Mesenchymal stem cell (in vitro differentiated cells and primary cell): ENCODE measurements around the gene HDAC4.

Source experiments
- DNase-seq: peaks from one replicate; pipeline ENCODE4 v3.0.0-alpha.2; 2013
- H2AFZ ChIP-seq: one replicate; pipeline ENCODE4 v1.6.1; 2013; ENCODE audit warnings: low read depth, mild to moderate bottlenecking, control low read depth, inconsistent platforms, low read length, moderate library complexity
- H2AK5ac ChIP-seq: 2 replicates; pipeline ENCODE4 v1.6.1; 2013; ENCODE audit warnings: low read length, moderate library complexity, mild to moderate bottlenecking, inconsistent platforms; ENCODE audit not compliant: severe bottlenecking
- H2BK120ac ChIP-seq: one replicate; pipeline ENCODE4 v1.6.1; 2013; ENCODE audit warnings: low read depth, mild to moderate bottlenecking, inconsistent platforms, low read length, moderate library complexity
- H2BK12ac ChIP-seq, 2 experiments: one replicate each; pipeline ENCODE4 v1.6.1; 2013; ENCODE audit warnings: inconsistent platforms in 2 of 2, low read length in 2 of 2, mild to moderate bottlenecking in 2 of 2, moderate library complexity in 2 of 2, control low read depth in 1 of 2
- H2BK15ac ChIP-seq: one replicate; pipeline ENCODE4 v1.6.1; 2013; ENCODE audit warnings: mild to moderate bottlenecking, low read depth, inconsistent platforms; ENCODE audit not compliant: poor library complexity, severe bottlenecking
- H2BK5ac ChIP-seq: 2 replicates; pipeline ENCODE4 v1.6.1; 2013; ENCODE audit warnings: low read depth, mild to moderate bottlenecking, low read length, control low read depth, inconsistent platforms; ENCODE audit not compliant: poor library complexity, severe bottlenecking
- H3K14ac ChIP-seq, 2 experiments: one replicate each; pipeline ENCODE4 v1.6.1; 2013; ENCODE audit warnings: inconsistent platforms in 2 of 2, low read length in 2 of 2, control low read depth in 1 of 2, mild to moderate bottlenecking in 1 of 2, moderate library complexity in 1 of 2
- H3K18ac ChIP-seq, 2 experiments: one replicate each; pipeline ENCODE4 v1.6.1; 2013; ENCODE audit warnings: inconsistent platforms in 2 of 2, low read length in 2 of 2, control low read depth in 1 of 2, low read depth in 1 of 2, mild to moderate bottlenecking in 1 of 2
- H3K23ac ChIP-seq, 2 experiments: one replicate each; pipeline ENCODE4 v1.6.1; 2013; ENCODE audit warnings: inconsistent platforms in 2 of 2, low read length in 2 of 2, mild to moderate bottlenecking in 2 of 2, moderate library complexity in 2 of 2, control low read depth in 1 of 2
- H3K27ac ChIP-seq: 2 replicates; pipeline ENCODE4 v1.5.1; 2013; ENCODE audit warnings: mild to moderate bottlenecking, moderate library complexity, low read length, control low read depth, inconsistent platforms; ENCODE audit not compliant: poor library complexity, severe bottlenecking
- H3K27me3 ChIP-seq, 2 experiments: 2 replicates each; pipeline versions ENCODE4 v1.6.1 to v1.7.0; 2013; ENCODE audit warnings: low read length in 2 of 2, mild to moderate bottlenecking in 2 of 2, moderate library complexity in 2 of 2, control low read depth in 1 of 2, inconsistent platforms in 1 of 2; ENCODE audit not compliant: control insufficient read depth in 1 of 2, insufficient read depth in 1 of 2
- H3K36me3 ChIP-seq, 2 experiments: 2 replicates each; pipeline versions ENCODE4 v1.6.1 to v1.7.0; 2013; ENCODE audit warnings: low read length in 2 of 2, control low read depth in 1 of 2, inconsistent platforms in 1 of 2, low read depth in 1 of 2, mild to moderate bottlenecking in 1 of 2; ENCODE audit not compliant: insufficient read depth in 2 of 2, control insufficient read depth in 1 of 2
- H3K4ac ChIP-seq, 2 experiments: one replicate each; pipeline ENCODE4 v1.6.1; 2013; ENCODE audit warnings: inconsistent platforms in 2 of 2, low read length in 2 of 2, mild to moderate bottlenecking in 2 of 2, moderate library complexity in 2 of 2, control low read depth in 1 of 2, low read depth in 1 of 2
- H3K4me1 ChIP-seq: 2 replicates; pipeline ENCODE4 v1.6.1; 2013; ENCODE audit warnings: low read depth, low read length, control low read depth; ENCODE audit not compliant: control insufficient read depth, insufficient read depth
- H3K4me2 ChIP-seq: 2 replicates; pipeline ENCODE4 v1.6.1; 2013; ENCODE audit warnings: low read length, mild to moderate bottlenecking, inconsistent platforms; ENCODE audit not compliant: poor library complexity, severe bottlenecking
- H3K4me3 ChIP-seq, 2 experiments: 2 replicates each; pipeline versions ENCODE4 v1.5.1 to v1.7.0; 2013; ENCODE audit warnings: low read length in 2 of 2, mild to moderate bottlenecking in 2 of 2, control low read depth in 1 of 2, low read depth in 1 of 2; ENCODE audit not compliant: insufficient read depth in 1 of 2
- H3K79me1 ChIP-seq: replicated peaks from 2 replicates; pipeline ENCODE4 v1.6.1; 2013; ENCODE audit warnings: mild to moderate bottlenecking, control low read depth, low read length, inconsistent platforms; ENCODE audit not compliant: poor library complexity, severe bottlenecking
- H3K9ac ChIP-seq: 2 replicates; pipeline ENCODE4 v1.7.0; 2013; ENCODE audit warnings: mild to moderate bottlenecking, low read length, moderate library complexity
- H3K9me3 ChIP-seq: 2 replicates; pipeline ENCODE4 v1.7.0; 2013; ENCODE audit warnings: mild to moderate bottlenecking, low read length; ENCODE audit not compliant: control insufficient read depth
- H4K8ac ChIP-seq: one replicate; pipeline ENCODE4 v1.6.1; 2013; ENCODE audit warnings: inconsistent platforms, mild to moderate bottlenecking, low read length, moderate library complexity
- H4K91ac ChIP-seq: one replicate; pipeline ENCODE4 v1.6.1; 2013; ENCODE audit warnings: mild to moderate bottlenecking, low read length, inconsistent platforms
- WGBS: methylation state at CpG from one replicate; pipeline ENCODE4 v1.1.7; 2013; ENCODE audit warnings: mixed read lengths; 5-methylcytosine and 5-hydroxymethylcytosine counted together

HDAC4 gene

GRCh38 chr2:239130786-239131325 is 270.0 kb downstream of the HDAC4 start:
- H2BK120ac ChIP-seq = no peak overlapping the region
- no peak overlapping the region for H3K18ac ChIP-seq
- no peak overlapping the region for H3K14ac ChIP-seq
- H4K91ac ChIP-seq = no peak overlapping the region
- no peak overlapping the region for H3K4me2 ChIP-seq
- DNase-seq = no peak
- no peak overlapping the region for H2AK5ac ChIP-seq
- H2BK12ac ChIP-seq = no peak overlapping the region
- H3K27ac ChIP-seq = no peak overlapping the region
- H3K27me3 ChIP-seq = no peaks in the 10 kb centered on the region
- WGBS = 97% methylated on average over 16 of the region's 16 CpGs
- H3K9ac ChIP-seq = no peak overlapping the region
- H3K79me1 ChIP-seq = no peaks in the 10 kb centered on the region
- H3K36me3 ChIP-seq = peaks cover 62 to 65% of the 10 kb centered on the region in 2 experiments
- H2BK15ac ChIP-seq = no peak overlapping the region
- no peaks in the 10 kb centered on the region for H3K9me3 ChIP-seq
- no peak overlapping the region for H3K4me3 ChIP-seq
- no peak overlapping the region for H3K4ac ChIP-seq
- no peak overlapping the region for H2AFZ ChIP-seq
- H3K4me1 ChIP-seq = peaks cover 21% of the 10 kb centered on the region
- no peak overlapping the region for H2BK5ac ChIP-seq
- H3K23ac ChIP-seq = no peak overlapping the region
- no peak overlapping the region for H4K8ac ChIP-seq

GRCh38 chr2:239130041-239130440 is 270.8 kb downstream of the HDAC4 start:
- H2BK15ac ChIP-seq = no peak overlapping the region
- 93% methylated on average over 9 of the region's 9 CpGs for WGBS
- H3K14ac ChIP-seq = no peak overlapping the region
- no peak overlapping the region for H2AK5ac ChIP-seq
- H3K27ac ChIP-seq = no peak overlapping the region
- H4K91ac ChIP-seq = no peak overlapping the region
- H3K36me3 ChIP-seq = peaks cover 65 to 72% of the 10 kb centered on the region in 2 experiments
- no peak for DNase-seq
- no peak overlapping the region for H2BK12ac ChIP-seq
- H3K9ac ChIP-seq = no peak overlapping the region
- H3K9me3 ChIP-seq = no peaks in the 10 kb centered on the region
- H3K18ac ChIP-seq = no peak overlapping the region
- H3K4me3 ChIP-seq = no peak overlapping the region
- no peak overlapping the region for H3K4ac ChIP-seq
- H3K4me2 ChIP-seq = no peak overlapping the region
- H3K23ac ChIP-seq = no peak overlapping the region
- peaks cover 21% of the 10 kb centered on the region for H3K4me1 ChIP-seq
- H2BK5ac ChIP-seq = no peak overlapping the region
- no peak overlapping the region for H2AFZ ChIP-seq
- H3K27me3 ChIP-seq = no peaks in the 10 kb centered on the region
- H3K79me1 ChIP-seq = no peaks in the 10 kb centered on the region
- H4K8ac ChIP-seq = no peak overlapping the region
- no peak overlapping the region for H2BK120ac ChIP-seq

GRCh38 chr2:239129147-239129920 is 271.5 kb downstream of the HDAC4 start:
- H3K9me3 ChIP-seq = no peaks in the 10 kb centered on the region
- DNase-seq = no peak
- no peak overlapping the region for H3K4me2 ChIP-seq
- no peak overlapping the region for H2BK5ac ChIP-seq
- no peak overlapping the region for H3K4me3 ChIP-seq
- no peak overlapping the region for H3K4ac ChIP-seq
- H3K14ac ChIP-seq = no peak overlapping the region
- no peak overlapping the region for H2BK15ac ChIP-seq
- no peak overlapping the region for H3K9ac ChIP-seq
- WGBS = 91% methylated on average over 8 of the region's 8 CpGs
- no peaks in the 10 kb centered on the region for H3K79me1 ChIP-seq
- no peak overlapping the region for H3K27ac ChIP-seq
- no peak overlapping the region for H3K18ac ChIP-seq
- peaks cover 21% of the 10 kb centered on the region for H3K4me1 ChIP-seq
- no peak overlapping the region for H4K91ac ChIP-seq
- no peak overlapping the region for H2AK5ac ChIP-seq
- no peak overlapping the region for H2BK120ac ChIP-seq
- H3K23ac ChIP-seq = no peak overlapping the region
- peaks cover 66 to 77% of the 10 kb centered on the region in 2 experiments for H3K36me3 ChIP-seq
- H2BK12ac ChIP-seq = no peak overlapping the region
- H3K27me3 ChIP-seq = no peaks in the 10 kb centered on the region
- no peak overlapping the region for H2AFZ ChIP-seq
- H4K8ac ChIP-seq = no peak overlapping the region

GRCh38 chr2:239128706-239129105 is 272.1 kb downstream of the HDAC4 start:
- no peak overlapping the region for H3K27ac ChIP-seq
- no peak overlapping the region for H2BK15ac ChIP-seq
- DNase-seq = no peak
- H2BK5ac ChIP-seq = no peak overlapping the region
- H3K9me3 ChIP-seq = no peaks in the 10 kb centered on the region
- H4K8ac ChIP-seq = no peak overlapping the region
- no peak overlapping the region for H2AFZ ChIP-seq
- H3K79me1 ChIP-seq = no peaks in the 10 kb centered on the region
- H2BK120ac ChIP-seq = no peak overlapping the region
- no peak overlapping the region for H3K14ac ChIP-seq
- no peak overlapping the region for H3K4me2 ChIP-seq
- H3K4me3 ChIP-seq = no peak overlapping the region
- no peak overlapping the region for H4K91ac ChIP-seq
- H3K23ac ChIP-seq = no peak overlapping the region
- peaks cover 21% of the 10 kb centered on the region for H3K4me1 ChIP-seq
- no peak overlapping the region for H3K9ac ChIP-seq
- no peaks in the 10 kb centered on the region for H3K27me3 ChIP-seq
- H2BK12ac ChIP-seq = no peak overlapping the region
- peaks cover 65 to 75% of the 10 kb centered on the region in 2 experiments for H3K36me3 ChIP-seq
- H3K18ac ChIP-seq = no peak overlapping the region
- H3K4ac ChIP-seq = no peak overlapping the region
- no peak overlapping the region for H2AK5ac ChIP-seq
- 97% methylated on average over 13 of the region's 13 CpGs for WGBS
